Stimulated activated CD4-positive, alpha-beta T cell treated with anti-CD3 and anti-CD28 coated beads, Interleukin-1b, Interleukin-23, amount 100 ng/mL, for 4 hours (primary cell): ENCODE measurements around the gene FCN1.

Experiments
- DNase-seq, 2 donors: peaks; one replicate each; pipeline ENCODE4 v3.0.0-alpha.2; 2020; ENCODE audit warnings: low read depth in 2 of 2

The FCN1 gene

DNA sequence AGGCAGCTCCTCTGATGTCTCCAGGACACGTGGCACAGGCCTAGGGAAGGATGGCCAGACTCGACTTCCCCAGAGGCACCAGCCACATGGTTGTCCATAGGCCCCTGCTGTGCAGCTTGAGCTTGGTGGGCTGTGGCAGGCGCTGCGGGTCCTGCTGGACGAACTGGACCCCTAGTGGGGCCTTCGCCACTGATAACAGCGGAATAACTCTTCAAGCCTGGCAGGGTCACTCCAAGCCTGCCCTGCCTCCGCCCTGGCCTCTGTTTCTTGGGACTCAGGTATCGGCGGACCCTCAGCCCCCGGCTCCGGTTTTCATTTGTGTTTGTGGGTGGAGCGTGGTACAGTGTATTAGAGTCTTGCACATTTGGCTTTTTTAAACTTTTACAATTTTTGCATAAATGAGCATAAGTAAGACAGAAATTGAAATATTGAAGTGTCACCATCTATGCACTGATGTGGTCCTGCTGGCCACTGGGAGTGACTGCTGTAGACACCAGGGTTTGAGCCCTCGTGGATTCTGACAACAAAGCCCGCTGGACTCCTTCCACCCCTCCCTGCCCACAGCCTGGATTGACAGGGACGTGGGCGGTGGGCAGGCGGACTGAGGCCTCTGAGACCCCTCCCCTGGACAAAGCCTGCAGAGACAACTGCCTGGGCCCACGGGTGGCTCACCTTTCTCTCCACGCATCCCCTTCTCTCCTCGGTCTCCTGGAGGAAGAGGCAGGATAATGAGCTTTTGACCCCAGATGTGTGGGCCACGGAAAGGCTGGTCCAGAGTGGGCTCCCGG, 3.8 kb downstream of the FCN1 start:
- DNase-seq, result no peak

DNA sequence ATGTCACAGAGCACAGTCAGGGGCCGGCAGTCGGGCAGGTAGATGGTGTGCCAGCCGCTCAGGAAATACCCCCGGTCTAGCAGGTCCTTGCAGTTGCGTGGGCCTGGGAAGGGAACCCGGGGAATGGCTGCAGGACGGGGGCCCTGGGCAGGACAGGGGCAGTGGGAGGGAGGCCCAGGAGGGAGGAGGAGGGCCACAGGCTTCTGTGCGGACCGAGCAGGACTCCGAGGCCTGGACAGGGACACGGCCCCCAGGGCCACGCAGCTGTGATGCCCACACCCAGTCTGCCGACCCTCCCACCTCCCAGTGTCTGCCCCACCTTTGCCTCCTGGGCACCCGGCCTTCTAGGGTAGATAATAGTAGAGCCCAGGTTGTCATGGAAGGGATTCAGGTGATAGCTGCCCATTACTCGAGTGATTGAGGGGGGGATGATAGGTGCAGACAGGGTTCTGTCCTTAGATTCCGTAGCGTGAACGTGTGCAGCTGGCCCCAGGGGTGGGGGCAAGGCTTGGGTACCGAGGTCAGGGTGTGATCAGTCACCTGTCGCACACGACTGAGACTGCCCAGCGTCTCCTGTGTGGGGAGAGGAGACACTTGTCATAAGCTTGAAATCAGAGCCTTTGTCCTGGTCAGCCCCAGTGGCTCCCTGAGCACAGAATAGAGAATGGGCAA, 4.5 kb downstream of the FCN1 start:
- no peak for DNase-seq

DNA sequence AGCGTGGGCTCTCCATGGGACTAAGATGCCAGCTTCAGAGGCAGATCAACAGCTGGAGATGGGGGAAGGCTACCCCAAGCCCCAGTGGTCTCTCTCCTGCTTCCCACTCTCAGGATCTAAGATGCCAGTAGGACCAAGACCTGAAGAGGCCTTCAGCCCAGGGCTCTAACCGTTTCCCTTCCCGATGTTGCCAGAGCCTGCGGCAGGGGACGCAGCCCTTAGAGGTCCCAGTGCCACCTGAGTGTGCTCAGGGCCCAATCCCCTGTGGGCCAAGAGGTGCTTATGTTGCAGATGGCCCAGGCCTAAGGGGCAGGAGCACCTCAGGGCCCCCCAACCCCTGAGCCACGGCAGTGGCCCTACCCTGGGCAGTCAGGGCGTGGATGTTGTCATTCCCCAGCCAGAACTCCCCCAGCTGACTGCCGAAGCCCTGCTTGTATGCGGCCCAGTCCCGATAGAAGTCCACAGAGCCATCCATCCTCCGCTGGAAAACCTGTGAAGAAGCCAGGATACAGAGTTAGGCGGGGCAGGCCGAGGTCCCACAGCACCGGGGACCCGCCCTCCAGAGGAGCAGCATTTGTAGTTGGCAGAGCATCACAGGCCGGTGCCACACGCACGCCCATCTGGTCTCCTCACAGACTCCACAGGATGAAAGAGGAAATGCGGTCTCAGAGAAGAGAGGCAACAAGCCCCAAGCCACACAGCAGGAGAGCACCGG, 5.4 kb downstream of the FCN1 start:
- no peak for DNase-seq

DNA sequence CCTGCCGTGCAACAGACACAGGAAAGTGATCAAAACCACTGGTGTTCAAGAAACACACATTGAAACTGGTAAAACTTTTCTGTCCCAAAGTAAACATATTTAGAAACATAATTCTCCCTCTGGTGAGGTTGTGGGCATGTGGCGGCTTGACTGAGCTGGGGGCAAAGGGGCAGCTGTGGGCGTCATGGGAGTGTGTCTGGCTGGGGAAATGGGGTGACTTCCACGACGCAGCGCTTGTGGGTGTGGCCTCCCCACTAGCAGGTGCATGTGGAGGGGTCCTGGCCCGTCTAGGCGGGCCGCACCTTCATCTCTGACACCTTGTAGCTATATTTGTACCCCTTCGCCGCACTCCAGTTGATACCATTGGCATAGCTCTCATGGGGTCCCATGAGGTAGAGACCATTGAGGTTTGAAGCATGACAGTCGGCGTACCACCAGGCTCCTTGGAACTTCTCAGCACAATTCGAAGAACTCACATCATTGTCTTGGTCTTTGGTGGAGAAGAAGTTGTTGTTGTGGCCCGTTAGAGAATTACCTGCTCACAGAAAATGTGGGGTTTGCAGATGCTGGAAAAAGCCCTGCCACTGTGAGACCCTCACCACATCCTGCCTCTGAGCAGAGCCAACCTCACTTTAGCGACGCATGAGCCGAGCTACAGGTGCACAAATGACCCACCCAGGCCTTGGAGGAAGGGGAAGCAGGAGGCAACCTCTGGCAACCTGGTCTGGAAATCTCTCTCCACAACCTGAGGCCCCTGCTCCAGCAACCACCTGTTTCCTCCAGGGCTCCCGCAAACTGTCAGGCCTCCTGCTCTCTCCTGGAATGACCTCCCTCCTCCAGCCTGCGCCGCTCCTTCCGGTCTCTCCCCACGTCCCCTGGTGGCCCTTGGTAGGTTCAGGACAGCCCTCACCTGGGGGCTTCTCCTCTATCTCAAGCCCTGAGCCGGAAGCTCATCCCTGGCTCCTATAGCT, 7.9 kb downstream of the FCN1 start:
- DNase-seq, result no peak

DNA sequence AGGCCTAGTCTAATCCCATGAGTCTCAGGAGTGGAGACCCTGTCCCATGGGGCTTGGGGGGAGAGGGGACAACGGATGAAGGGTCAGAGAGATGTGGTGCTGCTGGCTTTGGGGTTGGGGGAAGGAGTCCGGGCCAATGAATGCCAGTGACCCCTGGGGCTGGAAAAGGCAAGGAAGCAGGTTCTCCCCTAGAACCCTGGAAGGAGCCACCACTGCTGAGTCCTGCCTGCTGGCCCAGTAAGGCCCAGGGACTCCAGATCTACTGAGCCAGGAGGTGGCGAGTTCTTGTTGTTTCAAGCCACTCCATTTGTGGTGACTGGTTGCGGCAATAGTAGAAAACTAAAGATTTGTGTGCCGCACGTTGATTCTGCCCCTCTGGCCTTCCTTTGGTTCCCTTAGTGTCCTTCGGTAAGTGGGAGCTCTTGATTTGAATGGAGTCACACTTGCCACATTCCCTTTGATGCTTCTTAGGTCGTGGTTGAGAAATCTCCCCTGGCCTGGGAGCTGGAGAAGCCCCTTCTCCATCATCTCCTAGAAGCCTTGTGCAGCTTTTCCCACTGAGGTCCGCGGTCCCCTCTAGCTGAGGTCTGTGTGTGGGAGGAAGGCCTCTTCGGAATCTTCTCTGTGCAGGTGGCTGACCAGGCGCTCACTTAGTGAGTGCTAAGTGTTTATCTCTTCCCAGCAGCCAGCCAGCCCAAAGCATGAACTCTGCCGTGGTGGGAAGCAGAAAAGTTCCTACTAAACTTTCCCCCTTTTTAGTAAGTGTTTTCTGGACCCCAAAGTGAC, 9.0 kb downstream of the FCN1 start:
- no peak for DNase-seq

GRCh38 chr9:134902936-134903335, 14.8 kb downstream of the FCN1 start:
- no peak for DNase-seq

DNA sequence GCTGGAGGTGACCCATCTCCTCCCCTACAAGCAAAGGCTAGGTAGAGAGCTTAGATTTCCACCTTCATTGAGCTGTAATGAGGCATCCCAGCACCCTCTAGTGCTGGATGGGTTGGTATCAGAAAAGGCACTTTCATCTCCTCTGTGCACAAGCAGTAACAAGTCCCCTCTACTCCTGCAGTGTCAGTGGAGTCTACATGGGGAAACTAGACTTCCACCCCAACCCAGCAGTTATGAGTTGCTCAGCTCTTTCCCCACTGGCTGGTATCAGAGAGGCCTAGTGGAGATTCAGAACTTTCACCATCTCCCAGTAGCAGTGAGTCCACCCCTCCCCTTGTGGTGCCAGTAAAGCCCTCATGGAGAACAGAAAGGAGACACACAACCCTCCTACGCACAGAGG, 17.9 kb downstream of the FCN1 start:
- no peak for DNase-seq

DNA sequence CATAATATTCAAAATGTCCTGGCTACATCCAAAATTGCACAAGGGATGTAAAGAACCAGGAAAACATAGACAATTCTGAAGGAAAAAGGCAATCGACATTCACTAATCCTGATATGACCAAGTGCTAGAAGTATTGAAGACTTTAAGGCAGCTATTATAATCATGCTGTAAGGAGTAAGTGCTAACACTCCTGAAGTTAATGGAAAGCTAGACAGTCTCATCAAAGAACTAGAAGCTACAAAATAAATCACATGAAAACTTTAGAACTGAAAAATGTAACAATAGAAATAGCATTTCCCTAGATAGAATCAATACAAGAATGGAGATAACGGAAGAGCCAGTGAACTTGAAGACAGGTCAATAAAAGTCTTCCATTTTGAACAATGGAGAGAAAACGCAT, 18.5 kb downstream of the FCN1 start:
- DNase-seq, result no peak

DNA sequence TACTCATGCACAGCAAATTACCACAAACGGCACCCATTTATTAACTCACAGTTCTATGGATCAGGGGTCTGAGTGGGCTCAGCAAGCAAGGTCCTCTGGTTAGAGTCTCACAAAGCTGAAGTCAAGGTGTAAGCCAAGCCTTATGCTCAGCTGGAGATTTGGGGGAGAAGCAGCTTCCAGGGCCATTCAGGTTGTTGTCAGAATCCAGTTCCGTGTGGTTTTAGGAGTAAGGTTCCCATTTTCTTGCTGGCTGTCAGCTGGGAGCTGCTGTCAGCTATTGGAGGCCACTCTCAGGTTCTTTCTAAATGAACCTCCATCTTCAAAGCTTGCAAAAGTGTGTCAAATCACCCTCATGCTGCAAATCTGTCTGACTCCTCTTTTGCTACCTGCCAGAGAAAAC, 19.4 kb downstream of the FCN1 start:
- DNase-seq, result no peak

- no peak for DNase-seq
Measured at GRCh38 chr9:134897584-134898170, 20.0 kb downstream of the FCN1 start.

DNA sequence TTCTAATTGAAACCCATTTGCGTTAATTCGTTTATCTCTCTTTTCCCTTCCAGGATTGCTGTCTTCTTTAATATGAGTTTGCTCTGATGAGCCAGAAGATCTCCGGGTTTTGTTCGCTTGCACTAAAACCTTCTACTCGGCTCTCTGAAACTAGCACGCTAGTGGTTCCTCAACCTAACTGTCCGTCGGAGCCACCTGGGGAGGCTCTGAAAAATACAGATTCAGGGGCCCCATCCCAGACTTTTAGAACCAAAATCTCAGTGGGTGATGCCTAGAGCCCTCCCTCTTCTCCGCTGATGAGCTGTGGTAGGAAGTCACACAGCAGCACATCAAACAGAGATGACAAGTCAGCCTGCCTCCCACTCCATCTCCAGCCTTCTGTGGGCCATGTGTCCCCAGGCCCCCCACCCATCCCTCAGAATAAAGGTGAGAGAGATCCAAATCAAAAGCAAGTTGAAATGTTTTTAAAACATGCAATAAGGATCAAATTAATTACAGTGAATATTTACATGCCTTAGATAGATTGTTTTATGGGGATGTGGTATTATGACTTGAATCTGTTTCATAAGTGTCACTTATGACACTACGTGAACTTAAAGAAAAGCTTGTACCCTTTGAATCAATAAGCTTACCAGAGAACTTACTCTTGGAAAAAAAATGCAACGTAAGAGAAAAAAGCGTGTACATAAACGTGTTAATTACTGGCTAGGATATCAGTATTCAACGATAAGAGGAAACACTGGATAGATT, 20.7 kb downstream of the FCN1 start:
- DNase-seq, result no peak

DNA sequence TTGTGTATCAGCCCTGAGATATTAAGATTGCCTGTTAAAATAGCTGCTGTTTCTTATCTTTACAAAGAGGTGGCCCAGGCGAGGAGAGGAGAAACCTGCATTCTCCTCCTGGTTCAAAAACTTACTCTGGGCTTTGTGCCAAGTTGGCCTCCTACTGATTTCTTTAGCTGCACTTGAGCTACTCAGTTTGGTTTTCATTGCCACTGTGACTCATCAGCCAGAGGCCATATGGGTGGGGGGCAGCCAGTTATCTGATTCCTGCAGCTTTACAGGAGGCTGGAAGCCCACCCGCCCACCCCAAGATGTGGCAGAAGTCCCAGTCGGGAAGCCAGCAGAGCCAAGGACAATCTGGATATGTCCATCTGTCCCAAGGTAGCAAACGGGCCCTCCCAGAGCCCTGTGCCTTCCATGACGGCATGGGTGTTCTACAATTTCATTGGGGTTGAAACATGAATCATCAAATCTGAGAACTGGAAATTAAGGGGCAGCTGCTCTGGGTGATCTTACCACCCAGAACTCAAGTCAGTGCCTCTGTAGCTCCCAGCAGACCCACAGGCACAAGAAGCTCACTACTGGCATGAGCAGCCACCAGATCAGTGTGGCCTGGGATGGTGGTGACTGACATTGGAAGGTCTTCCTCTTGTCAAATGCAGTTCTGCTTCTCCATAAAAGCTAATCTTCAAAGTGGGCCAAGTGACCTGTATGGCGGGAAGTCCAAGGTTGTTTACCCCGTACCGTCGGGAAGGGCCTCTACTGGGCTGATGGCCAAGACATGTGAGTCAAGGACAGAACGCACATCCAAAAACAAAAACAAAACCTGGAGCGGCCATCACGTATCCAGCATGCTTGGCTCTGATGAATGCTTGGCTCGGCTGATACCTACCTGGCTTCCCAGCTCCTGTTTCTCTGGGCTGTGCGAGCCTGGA, 21.5 kb downstream of the FCN1 start:
- no peak for DNase-seq

- no peak for DNase-seq
Measured at GRCh38 chr9:134895567-134895907, 22.2 kb downstream of the FCN1 start.

DNA sequence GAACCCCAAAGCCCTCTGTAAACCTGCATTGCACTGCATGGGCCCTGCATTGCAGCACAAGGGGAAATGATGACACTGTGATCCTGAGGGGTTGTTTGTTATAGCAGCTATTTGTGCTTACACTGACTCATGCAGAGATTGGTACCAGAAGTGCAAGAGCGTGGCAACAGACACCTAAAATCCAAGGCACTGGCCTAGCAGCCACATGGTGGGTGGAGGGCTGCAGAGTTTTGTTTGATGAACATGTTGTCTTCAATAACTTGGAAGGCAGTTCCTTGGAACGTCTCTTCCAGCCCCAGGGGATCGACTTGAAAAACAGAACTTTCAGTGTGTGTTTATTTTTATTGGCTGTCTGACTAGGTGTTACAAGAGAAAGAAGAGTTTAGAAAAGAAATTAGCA, 22.6 kb downstream of the FCN1 start:
- no peak for DNase-seq

DNA sequence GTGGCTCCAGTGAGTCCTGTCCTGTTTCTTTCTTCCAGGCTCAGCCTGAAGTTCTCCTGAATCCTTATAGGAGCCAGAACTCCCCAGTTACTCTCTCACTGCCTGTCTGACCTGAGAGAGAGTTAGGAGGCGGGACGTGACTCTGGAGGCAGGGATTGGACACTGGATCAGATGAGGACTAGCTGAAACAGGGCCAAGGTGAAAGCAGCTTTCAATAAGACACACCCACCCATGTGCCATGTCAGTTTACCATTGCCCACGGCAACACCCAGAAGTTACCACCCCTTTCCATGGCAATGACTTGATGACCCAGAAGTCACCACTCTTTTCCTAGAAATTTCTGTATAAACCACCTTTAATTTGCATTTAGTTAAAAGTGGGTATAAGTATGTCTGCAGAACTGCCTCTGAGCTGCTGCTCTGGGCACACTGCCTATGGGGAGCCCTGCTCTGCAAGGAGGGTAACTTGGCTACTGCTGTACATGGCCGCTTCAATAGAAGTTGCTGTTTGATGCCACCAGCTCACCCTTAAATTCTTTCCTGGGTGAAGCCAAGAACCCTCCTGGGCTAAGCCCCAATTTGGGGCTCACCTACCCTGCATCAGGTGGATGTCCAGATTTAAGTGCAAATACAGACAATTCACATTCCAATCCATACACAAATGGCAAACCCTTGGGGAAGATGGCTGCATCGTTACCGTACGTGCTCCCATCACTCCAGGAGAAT, 23.4 kb downstream of the FCN1 start:
- no peak for DNase-seq

- no peak for DNase-seq
Measured at GRCh38 chr9:134892820-134893420, 24.8 kb downstream of the FCN1 start.

DNA sequence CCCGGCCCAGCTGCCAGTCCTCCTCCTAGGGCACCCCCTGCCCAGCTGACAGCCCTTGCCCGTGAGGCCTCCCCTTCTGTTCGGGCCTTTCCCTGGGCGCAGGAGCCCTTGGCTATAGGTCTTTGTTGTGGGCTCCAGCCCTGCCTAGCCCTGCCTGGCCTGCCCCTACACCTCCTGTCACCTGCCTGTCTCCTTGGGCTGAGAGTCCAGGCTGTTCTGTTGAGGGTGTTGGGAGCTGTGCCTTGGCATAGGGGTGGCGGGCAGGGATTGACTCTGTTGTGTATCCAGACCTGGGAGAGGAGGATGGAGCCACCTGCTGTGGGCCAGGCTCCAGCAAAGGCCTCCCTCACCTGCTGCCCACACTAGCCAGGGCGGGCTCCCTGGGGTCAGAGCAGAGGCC, 25.5 kb downstream of the FCN1 start:
- DNase-seq, result no peak

DNA sequence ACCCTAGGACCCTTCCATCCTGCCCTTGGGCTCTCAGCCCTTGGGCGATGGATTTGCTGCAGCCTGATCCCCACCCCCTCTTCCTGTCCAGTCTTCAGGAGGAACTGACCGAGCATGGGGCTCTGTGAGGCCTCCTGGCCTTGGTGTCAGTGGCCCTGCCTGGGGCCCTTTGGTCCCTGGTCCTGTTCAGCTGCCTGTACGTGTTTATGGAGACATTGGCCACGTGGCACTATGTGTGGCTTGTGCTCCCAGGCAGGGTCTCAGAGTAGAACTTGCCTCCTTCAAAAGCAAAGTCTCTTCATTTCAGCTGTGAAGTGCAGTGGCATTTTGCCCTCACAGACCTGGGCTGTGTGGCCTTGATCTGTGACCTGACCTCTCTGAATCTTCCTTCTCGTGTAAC, 26.0 kb downstream of the FCN1 start:
- no peak for DNase-seq
